Measurements from ENCODE around the gene SMCO2.

The SMCO2 gene

DNA sequence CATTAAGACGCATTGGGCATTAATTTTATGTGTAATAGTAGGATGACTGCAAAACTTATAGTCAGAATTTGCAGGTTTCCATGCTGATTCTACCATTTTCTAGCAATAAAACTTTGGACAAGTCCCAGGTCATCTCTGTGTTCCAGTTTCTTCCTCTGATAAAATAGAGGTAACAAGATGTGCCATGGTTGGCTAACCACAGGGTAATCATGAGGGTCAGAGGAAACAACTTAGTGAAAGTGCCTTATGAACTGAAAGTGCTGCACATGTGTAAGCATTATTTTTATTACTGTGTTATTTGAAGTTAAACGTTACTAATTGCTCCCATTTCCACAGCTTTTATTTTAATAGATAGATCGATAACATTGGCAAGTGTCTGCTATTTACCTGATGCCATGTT is 21.1 kb downstream of the SMCO2 start:
- Mint-ChIP-seq H3K27me3 (peaks cover 12% of the 10 kb centered on the region), H3K4me1 (peaks cover 24% of the 10 kb centered on the region), H3K4me3 (no peak overlapping the region), H3K9me3 (no peaks in the 10 kb centered on the region), H3K27ac (no peak overlapping the region), H3K36me3 (ENCODE audit: low read depth) (no peaks in the 10 kb centered on the region)
- no peak for DNase-seq
- ATAC-seq, result no peak

DNA sequence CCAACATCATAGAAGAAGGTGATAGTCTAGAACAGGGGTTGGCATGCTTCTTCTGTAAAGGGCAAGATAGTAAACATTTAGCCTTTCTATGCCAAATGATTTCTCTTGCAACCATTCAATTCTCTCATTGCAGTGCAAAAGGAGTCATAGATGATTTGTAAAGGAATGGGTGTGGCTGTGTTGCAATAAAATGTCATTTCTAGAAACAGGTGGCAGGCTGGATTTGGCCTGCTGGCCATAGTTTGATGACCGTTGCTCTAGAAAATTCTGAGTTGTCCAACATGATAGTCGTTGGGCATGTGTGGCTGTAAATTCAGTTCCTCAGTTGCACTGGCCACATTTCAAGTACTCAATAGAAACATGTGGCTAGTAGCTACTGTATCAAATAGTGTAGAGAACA is 21.7 kb downstream of the SMCO2 start:
- Mint-ChIP-seq H3K4me1 (peaks cover 23% of the 10 kb centered on the region), H3K9me3 (no peaks in the 10 kb centered on the region), H3K36me3 (ENCODE audit: low read depth) (no peaks in the 10 kb centered on the region), H3K27me3 (peaks cover 12% of the 10 kb centered on the region), H3K4me3 (no peak overlapping the region), H3K27ac (no peak overlapping the region)
- no peak for ATAC-seq
- DNase-seq, result no peak

DNA sequence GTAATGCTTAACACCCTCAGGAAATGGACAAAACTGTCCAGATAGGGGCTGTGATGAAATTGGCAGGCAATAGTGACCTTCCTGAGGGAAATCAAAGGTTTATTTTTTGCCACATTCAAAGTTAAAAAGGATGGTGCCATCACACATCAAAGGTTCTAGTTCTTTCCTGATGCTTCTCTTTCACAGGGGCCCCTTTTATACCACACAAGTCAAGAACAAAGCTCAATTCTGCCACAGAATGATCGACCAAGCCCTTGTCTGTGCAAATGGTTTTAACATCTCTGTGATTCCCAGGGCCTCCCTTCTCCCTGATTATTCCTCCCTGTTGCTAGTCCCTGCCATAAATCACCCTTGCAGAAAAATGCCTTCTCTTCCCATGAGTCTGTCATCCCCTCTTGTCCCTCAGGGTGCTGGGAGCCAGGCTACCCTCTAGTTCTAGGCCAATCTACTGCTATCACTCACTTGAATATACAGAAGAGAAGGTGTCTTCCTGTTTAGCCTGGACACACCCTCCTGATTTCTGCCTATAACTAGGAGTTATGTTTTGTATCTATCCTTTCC is 22.7 kb downstream of the SMCO2 start:
- peaks cover 18% of the 10 kb centered on the region for H3K4me1 Mint-ChIP-seq
- no peaks in the 10 kb centered on the region for H3K9me3 Mint-ChIP-seq
- no peak overlapping the region for H3K27ac Mint-ChIP-seq

DNA sequence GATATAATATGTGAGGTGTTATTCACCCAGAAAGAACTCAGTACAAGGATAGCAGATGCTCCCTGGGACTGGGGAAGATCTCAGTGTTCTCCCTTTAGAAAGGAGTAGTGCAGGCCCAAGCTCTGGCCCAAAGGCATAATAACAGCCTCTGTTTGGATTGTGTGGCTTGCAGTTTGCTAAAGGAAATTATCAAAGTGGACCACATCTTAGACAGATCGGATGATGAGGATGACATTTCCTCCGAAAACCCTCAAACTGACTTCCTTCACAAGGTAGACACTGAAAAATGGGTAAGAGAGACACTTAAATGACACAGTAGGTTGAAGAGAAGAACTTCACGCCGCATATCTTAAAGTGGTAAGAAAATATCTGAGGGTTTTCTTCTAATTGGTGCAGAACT is 26.1 kb downstream of the SMCO2 start:
- ATAC-seq, result peak; percentile 63
- peaks cover 19% of the 10 kb centered on the region for H3K9me3 Mint-ChIP-seq
- H3K27ac Mint-ChIP-seq, result no peak overlapping the region
- peaks cover 9% of the 10 kb centered on the region for H3K36me3 Mint-ChIP-seq (ENCODE audit: low read depth)
- no peaks in the 10 kb centered on the region for H3K27me3 Mint-ChIP-seq
- DNase-seq, result no peak
- H3K4me3 Mint-ChIP-seq, result no peak overlapping the region
- peaks cover 15% of the 10 kb centered on the region for H3K4me1 Mint-ChIP-seq

More for the DNA sequence above, 22.7 kb downstream of the SMCO2 start:
- H3K4me3 Mint-ChIP-seq, result no peak overlapping the region
- peaks cover 9% of the 10 kb centered on the region for H3K27me3 Mint-ChIP-seq
- no peak for DNase-seq
- ATAC-seq, result no peak
- no peaks in the 10 kb centered on the region for H3K36me3 Mint-ChIP-seq (ENCODE audit: low read depth)

DNA sequence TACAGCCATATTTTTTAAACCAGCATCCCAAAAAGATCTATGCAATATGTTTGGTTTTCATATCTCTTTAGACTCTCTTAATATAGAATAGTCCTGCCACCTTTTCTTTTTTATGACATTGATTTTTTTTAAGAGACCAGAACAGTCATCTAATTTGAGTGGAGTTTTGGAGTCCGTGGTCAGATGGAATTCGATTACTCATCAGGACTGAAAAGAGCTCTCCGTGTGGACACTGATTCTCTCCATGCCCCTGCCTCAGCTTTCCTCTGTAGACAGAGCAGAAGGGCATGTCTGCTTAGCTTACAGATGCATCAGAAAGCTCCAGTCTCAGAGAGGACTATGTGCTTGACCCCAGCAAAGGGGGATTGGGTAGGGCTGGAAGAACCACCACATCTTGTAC is 27.8 kb downstream of the SMCO2 start:
- peaks cover 14% of the 10 kb centered on the region for H3K36me3 Mint-ChIP-seq (ENCODE audit: low read depth)
- no peak for DNase-seq
- no peak overlapping the region for H3K4me3 Mint-ChIP-seq
- no peaks in the 10 kb centered on the region for H3K27me3 Mint-ChIP-seq
- peaks cover 27% of the 10 kb centered on the region for H3K9me3 Mint-ChIP-seq
- H3K4me1 Mint-ChIP-seq, result peaks cover 14% of the 10 kb centered on the region
- no peak for ATAC-seq
- H3K27ac Mint-ChIP-seq, result no peak overlapping the region

DNA sequence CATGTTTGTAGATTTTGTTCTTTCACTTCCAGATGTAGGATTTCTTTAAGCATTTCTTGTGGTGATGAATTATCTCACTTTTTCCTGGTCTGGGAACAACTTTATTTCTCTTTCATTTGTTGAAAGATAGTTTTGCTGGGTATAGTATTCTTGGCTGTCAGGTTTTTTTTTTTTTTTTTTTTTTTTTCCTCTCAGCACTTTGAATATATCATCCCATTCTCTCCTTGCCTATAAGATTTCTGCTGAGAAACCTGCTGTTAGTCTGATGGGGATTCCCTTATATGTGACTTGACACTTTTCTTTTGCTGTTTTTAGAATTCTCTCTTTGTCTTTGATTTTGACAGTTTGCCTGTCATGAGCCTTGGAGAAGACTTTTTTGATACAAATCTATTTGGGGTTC is 30.5 kb downstream of the SMCO2 start:
- Mint-ChIP-seq H3K27ac (no peak overlapping the region), H3K9me3 (peaks cover 34% of the 10 kb centered on the region), H3K27me3 (no peaks in the 10 kb centered on the region), H3K36me3 (ENCODE audit: low read depth) (peaks cover 14% of the 10 kb centered on the region), H3K4me1 (peaks cover 13% of the 10 kb centered on the region), H3K4me3 (no peak overlapping the region)
- DNase-seq, result no peak
- no peak for ATAC-seq

DNA sequence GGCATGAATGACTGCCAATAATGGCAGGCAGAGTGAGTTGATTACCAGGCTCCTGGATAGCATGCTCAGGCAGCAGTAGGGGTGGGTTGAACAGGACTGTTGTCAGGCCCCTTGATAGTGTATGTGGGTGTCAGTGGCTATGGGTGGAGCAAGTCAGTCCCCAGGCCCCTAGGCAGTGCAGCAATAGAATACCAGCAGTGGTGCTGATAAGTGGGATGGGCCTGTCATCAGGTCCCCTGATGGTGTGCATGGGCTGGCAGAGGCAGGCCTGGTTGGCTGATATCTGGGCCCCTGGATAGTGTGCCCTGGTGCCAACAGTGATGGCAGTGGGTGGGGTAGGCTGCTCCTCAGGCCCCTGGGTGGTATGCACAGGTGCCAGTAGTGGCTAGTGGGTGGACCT is 32.4 kb downstream of the SMCO2 start:
- Mint-ChIP-seq H3K4me1 (no peaks in the 10 kb centered on the region), H3K36me3 (ENCODE audit: low read depth) (peaks cover 14% of the 10 kb centered on the region), H3K27me3 (no peaks in the 10 kb centered on the region), H3K9me3 (peaks cover 34% of the 10 kb centered on the region), H3K27ac (no peak overlapping the region), H3K4me3 (no peak overlapping the region)
- ATAC-seq, result no peak
- DNase-seq, result no peak

DNA sequence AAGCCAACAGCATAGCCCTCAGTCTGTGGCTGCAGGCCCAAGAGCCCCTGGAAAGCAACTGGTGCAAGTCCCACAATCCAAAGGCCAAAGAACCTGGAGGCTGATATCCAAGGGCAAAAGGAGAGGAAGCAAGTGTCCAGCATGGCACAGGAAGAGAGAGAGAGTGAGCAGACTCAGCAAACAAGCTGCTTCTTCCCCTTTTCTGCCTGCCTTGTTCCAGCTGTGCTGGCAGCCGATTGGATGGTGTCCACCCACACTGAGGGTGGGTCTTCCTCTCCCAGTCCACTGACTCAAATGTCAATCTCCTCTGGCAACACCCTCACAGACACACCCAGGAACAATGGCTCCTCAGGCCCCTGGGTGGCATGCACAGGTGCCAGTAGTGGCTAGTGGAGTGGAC is 33.5 kb downstream of the SMCO2 start:
- H3K27me3 Mint-ChIP-seq, result no peaks in the 10 kb centered on the region
- no peak overlapping the region for H3K27ac Mint-ChIP-seq
- peaks cover 34% of the 10 kb centered on the region for H3K9me3 Mint-ChIP-seq
- H3K4me3 Mint-ChIP-seq, result no peak overlapping the region
- no peak for ATAC-seq
- DNase-seq, result no peak
- no peaks in the 10 kb centered on the region for H3K4me1 Mint-ChIP-seq
- peaks cover 14% of the 10 kb centered on the region for H3K36me3 Mint-ChIP-seq (ENCODE audit: low read depth)

DNA sequence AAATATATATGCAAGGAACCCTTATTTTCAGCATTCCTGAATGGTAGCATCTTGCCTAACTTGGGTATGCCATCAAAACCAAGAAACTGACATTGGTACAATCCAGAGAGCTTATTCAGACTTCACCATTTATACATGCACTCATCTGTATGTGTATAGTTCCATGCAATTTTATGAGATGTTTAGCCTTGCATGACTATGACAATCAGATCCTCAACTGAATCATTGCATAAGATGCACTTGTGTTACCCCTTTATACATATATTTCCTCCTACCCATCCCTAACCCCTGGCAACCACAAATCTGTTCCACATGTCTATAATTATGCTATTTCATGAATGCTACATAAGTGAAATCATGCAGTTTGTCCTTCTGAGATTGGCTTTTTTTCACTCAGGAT is 40.4 kb downstream of the SMCO2 start:
- peaks cover 1% of the 10 kb centered on the region for H3K4me1 Mint-ChIP-seq
- no peaks in the 10 kb centered on the region for H3K9me3 Mint-ChIP-seq
- DNase-seq, result no peak
- no peaks in the 10 kb centered on the region for H3K36me3 Mint-ChIP-seq (ENCODE audit: low read depth)
- no peak overlapping the region for H3K27ac Mint-ChIP-seq
- H3K4me3 Mint-ChIP-seq, result no peak overlapping the region
- H3K27me3 Mint-ChIP-seq, result peaks cover 8% of the 10 kb centered on the region
- ATAC-seq, result no peak

DNA sequence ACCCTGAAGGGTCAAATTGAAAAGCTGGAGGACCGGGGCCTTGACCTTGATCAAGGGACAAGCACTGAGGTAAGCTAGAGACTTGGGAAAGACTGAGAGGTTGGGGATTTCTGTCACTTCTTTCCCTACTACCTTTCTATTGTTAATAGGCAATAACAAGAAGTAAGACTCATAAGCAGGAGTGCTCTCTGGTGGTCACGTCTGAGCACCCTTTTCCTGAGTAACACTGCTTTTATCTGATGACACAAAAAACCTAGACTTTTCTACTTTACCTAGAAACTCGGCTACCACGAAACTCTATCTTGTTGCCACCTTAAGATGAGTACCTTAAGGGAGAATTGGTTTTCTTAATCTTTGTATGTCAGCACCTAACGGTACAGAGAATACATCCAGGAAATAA is 41.9 kb downstream of the SMCO2 start:
- peaks cover 1% of the 10 kb centered on the region for H3K4me1 Mint-ChIP-seq
- no peak overlapping the region for H3K27ac Mint-ChIP-seq
- H3K9me3 Mint-ChIP-seq, result no peaks in the 10 kb centered on the region
- ATAC-seq (no peak), DNase-seq (no peak)
- H3K27me3 Mint-ChIP-seq, result peaks cover 15% of the 10 kb centered on the region
- H3K36me3 Mint-ChIP-seq (ENCODE audit: low read depth), result no peaks in the 10 kb centered on the region
- H3K4me3 Mint-ChIP-seq, result no peak overlapping the region

DNA sequence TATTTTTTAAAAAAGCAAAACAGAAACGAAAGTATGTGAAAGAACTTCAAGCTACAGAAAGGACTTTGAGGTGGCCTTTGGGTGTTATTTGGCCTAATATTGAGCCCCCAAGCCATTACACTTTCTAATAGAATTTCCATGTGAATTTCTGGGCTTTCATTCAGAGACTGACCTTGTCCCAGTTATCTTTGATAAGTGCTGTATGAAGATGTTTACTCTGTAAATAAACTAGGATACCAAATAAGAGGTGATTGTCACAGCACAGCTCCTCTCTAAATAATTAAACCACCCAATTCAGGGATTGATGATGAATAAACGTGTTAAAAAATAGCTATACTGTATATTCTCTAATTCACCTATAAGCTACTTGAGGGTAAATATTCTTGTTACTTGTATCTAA is 44.7 kb downstream of the SMCO2 start:
- no peak for ATAC-seq
- peaks cover 20% of the 10 kb centered on the region for H3K27me3 Mint-ChIP-seq

DNA sequence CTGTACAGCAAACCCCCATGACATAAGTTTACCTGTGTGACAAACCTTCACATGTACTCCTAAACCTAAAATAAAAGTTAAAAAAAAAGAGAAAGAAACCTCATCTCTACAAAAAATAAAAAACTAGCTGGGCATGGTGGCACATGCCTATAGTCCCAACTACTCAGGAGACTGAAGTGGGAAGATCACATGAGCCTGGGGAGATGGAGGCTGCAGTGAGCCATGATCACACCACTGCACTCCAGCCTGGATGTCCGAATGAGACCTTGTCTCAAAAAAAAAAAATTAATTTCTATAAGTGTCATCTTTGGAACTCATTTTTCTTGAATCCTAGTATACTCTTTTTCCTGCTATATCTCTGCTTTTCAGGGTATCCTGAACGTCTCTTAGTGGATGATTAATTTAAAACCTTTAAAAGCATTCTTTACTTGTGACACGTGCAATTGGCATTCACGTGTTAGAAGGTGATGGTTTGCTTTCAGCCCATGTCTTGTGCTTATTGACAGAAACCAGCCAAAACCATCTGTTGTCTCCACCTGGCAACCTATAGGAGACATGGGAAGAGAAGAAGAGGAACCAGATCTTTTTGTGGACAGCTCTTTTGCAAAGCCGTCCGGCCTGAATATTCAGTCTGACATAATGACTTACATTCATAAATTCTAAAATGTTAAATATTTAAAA is 46.9 kb downstream of the SMCO2 start:
- DNase-seq (no peak), ATAC-seq (no peak)
- Mint-ChIP-seq H3K27me3 (peaks cover 29% of the 10 kb centered on the region), H3K4me3 (no peak overlapping the region), H3K9me3 (no peaks in the 10 kb centered on the region), H3K36me3 (ENCODE audit: low read depth) (no peaks in the 10 kb centered on the region), H3K4me1 (peaks cover 12% of the 10 kb centered on the region), H3K27ac (no peak overlapping the region)

More for the DNA sequence above, 44.7 kb downstream of the SMCO2 start:
- no peaks in the 10 kb centered on the region for H3K36me3 Mint-ChIP-seq (ENCODE audit: low read depth)
- H3K4me1 Mint-ChIP-seq, result peaks cover 1% of the 10 kb centered on the region
- no peak overlapping the region for H3K27ac Mint-ChIP-seq
- no peaks in the 10 kb centered on the region for H3K9me3 Mint-ChIP-seq
- DNase-seq, result no peak
- H3K4me3 Mint-ChIP-seq, result no peak overlapping the region

DNA sequence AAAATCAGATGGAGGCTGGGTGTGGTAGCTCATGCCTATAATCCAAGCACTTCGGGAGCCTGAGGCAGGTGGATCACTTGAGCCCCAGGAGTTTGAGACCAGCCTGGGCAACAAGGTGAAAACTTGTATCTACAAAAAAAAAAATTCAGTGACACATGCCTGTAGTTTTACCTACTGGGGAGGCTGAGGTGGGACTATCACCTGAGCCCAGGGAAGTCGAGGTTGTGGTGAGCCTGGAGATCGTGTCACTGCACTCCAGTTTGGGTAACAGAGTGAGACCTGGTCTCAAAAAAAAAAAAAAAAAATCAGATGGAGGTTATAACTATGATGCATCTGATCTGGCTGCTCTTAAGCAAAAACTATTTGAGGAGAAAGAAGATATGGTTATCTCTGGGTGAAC is 50.9 kb downstream of the SMCO2 start:
- Mint-ChIP-seq H3K4me1 (peaks cover 30% of the 10 kb centered on the region), H3K27ac (no peak overlapping the region), H3K4me3 (no peak overlapping the region), H3K27me3 (peaks cover 35% of the 10 kb centered on the region), H3K9me3 (no peaks in the 10 kb centered on the region), H3K36me3 (ENCODE audit: low read depth) (no peaks in the 10 kb centered on the region)
- ATAC-seq, result no peak
- no peak for DNase-seq

DNA sequence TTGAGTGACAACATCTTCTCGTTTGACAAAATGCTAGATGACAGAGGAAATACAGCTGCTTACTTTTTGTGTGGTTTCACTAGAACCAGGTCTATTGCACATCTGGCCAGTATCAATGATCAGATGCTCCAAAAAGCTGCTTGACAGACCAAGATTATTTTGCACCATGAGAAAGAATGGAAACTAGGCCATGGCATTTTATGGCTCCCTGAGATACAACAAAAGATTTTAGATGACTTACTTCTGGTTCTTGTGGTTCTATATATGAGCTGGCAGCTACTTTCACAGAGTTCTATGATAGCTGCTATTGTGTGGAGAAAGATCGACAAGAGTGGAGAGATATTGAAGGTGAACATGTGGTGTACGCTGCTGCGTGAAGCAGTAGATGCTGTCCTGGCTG is 51.6 kb downstream of the SMCO2 start:
- Mint-ChIP-seq H3K36me3 (ENCODE audit: low read depth) (no peaks in the 10 kb centered on the region), H3K4me3 (no peak overlapping the region), H3K9me3 (peaks cover 4% of the 10 kb centered on the region), H3K27me3 (peaks cover 32% of the 10 kb centered on the region), H3K4me1 (peaks cover 34% of the 10 kb centered on the region), H3K27ac (peak overlapping the region; percentile 41)
- ATAC-seq, result peak; percentile 95
- DNase-seq, result no peak

DNA sequence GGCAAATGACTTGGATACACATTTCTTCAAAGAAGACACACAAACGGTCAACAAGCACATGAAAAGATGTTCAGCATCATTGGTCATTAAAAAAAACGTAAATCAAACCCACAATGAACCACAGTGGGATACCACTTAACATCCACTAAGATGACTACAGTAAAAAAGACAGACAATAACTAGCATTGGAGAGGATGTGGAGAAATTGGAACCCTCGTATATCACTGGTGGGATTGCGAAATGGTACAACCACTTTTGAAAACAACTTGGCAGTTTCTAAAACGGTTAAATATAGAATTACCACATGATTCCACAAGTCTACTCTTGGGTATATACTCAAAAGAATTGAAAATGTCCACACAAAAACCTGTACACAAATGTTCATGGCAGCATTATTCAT is 52.2 kb downstream of the SMCO2 start:
- Mint-ChIP-seq H3K4me3 (no peak overlapping the region), H3K36me3 (ENCODE audit: low read depth) (no peaks in the 10 kb centered on the region), H3K27me3 (peaks cover 32% of the 10 kb centered on the region), H3K9me3 (peaks cover 4% of the 10 kb centered on the region), H3K27ac (peak overlapping the region; percentile 41), H3K4me1 (peaks cover 34% of the 10 kb centered on the region)
- ATAC-seq (no peak), DNase-seq (no peak)

DNA sequence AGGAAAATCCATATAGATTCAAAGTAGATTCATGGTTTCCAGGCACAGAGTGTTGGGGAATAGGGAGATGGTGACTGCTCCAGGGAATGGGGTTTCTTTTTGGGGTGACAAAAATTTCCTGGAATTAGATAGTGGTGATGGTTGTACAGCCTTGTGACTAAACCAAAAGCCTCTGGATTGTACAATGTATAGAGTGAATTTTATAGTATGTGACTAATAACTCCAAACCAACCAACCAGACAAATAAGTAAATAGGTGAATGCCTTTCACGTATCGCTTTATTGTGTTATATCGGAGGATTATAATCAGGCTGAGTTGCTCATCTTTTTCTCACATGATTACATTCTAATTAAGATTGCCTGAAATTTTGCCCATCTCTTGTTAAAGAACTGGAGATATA is 52.8 kb downstream of the SMCO2 start:
- DNase-seq (no peak), ATAC-seq (no peak)
- H3K36me3 Mint-ChIP-seq (ENCODE audit: low read depth), result no peaks in the 10 kb centered on the region
- peaks cover 32% of the 10 kb centered on the region for H3K27me3 Mint-ChIP-seq
- peaks cover 4% of the 10 kb centered on the region for H3K9me3 Mint-ChIP-seq
- H3K4me3 Mint-ChIP-seq, result no peak overlapping the region
- peaks cover 34% of the 10 kb centered on the region for H3K4me1 Mint-ChIP-seq
- H3K27ac Mint-ChIP-seq, result no peak overlapping the region
